Gastroesophageal sphincter (tissue), 3 donors: ENCODE results near the gene WDR86.

ENCODE experiments used
- CTCF ChIP-seq, 4 experiments: fragments of 200-600 bp in 2 of 4; fragments of 450-650 bp in 2 of 4; sonication (generic) in 1 of 4; IDR thresholded peaks; one replicate each; pipeline ENCODE4 v1.5.1; 2017 to 2019; ENCODE audit warnings: antibody characterized with exemption in 4 of 4, mild to moderate bottlenecking in 2 of 4, moderate library complexity in 2 of 4
- EP300 ChIP-seq: sonication (generic); formaldehyde crosslinking; IDR thresholded peaks from one replicate; pipeline ENCODE4 v1.6.1; 2017; ENCODE audit warnings: antibody characterized with exemption, mild to moderate bottlenecking
- POLR2A ChIP-seq, 2 donors: fragments of 450-650 bp; IDR thresholded peaks; one replicate each; pipeline ENCODE4 v1.6.1; 2017; ENCODE audit warnings: antibody characterized with exemption in 2 of 2, mild to moderate bottlenecking in 2 of 2, moderate library complexity in 1 of 2
- POLR2AphosphoS5 ChIP-seq: sonication (generic); formaldehyde crosslinking; IDR thresholded peaks from one replicate; pipeline ENCODE4 v1.6.1; 2017; ENCODE audit warnings: antibody characterized with exemption

GRCh38 chr7:151384776-151385625 lies 24.8 kb downstream of the WDR86 start:
- TF ChIP-seq CTCF (IDR thresholded peaks at IDR 0.05) (no peak), POLR2AphosphoS5 (no peak), POLR2A (IDR thresholded peaks at IDR 0.05) (no peak), EP300 (no peak)
